HepG2 (cell line): Measurements from ENCODE around the gene ST6GALNAC2. TPM values are rescaled to one million over a fixed set of nuclear protein-coding genes. Genes with fewer than 3 reads are reported as not detected.
"Not testable (repeated sequence)": the region's sequence is repeated elsewhere in the genome, so short reads cannot be mapped to it uniquely, and the experiment has no call there.

Experiments
- ATAC-seq: fragments of 200-7000 bp; cut with Tn5 transposase; 3 replicates; pipeline ENCODE4 v1.9.1; 2020; ENCODE audit warnings: mild to moderate bottlenecking, moderate library complexity
- BruUV-seq: library from RNA; stranded (reverse); fragments of 400-500 nt; replicated peaks from 2 replicates; lab custom pipeline; 2021; lab: Mats Ljungman, UMichigan
- CTCF ChIA-PET: fragments of 300-600 bp; formaldehyde crosslinking; extraction: SDS; loops from one replicate; lab custom pipeline; 2021; ENCODE audit warnings: low total read pairs, inconsistent platforms, low intra/inter-chr PET ratio; lab: Yijun Ruan, JAX
- POLR2A ChIA-PET: fragments of 350-600 bp; sonication (Branson Sonifier 250); formaldehyde crosslinking; loops from one replicate; lab custom pipeline; 2020; ENCODE audit warnings: antibody characterized with exemption, inconsistent platforms; lab: Yijun Ruan, JAX
- DNase-seq: peaks from one replicate; pipeline ENCODE4 v3.0.0-alpha.2; 2015; ENCODE audit warnings: low spot score
- FAIRE-seq: peaks from 3 replicates; lab custom pipeline; 2011; peaks lifted over from hg19 to GRCh38; lab: Jason Lieb, UNC
- H2AFZ ChIP-seq: one replicate; pipeline ENCODE4 v1.6.1; 2011; ENCODE audit warnings: low read length, inconsistent platforms
- H3K27ac ChIP-seq: fragments of 300-600 bp; 3 replicates; pipeline ENCODE4 v1.8.0; 2011; ENCODE audit warnings: mixed run types, mild to moderate bottlenecking, mixed read lengths, low read length, inconsistent platforms; ENCODE audit not compliant: insufficient read depth; ENCODE audit errors: extremely low read length
- H3K27me3 ChIP-seq, 2 experiments: fragments of 200-600 bp in 1 of 2; 2 replicates in 1 of 2; 3 replicates in 1 of 2; pipeline versions ENCODE4 v1.6.0 to v1.8.0; 2011; ENCODE audit warnings: low read length in 2 of 2, mild to moderate bottlenecking in 2 of 2, moderate library complexity in 2 of 2, inconsistent platforms in 1 of 2; ENCODE audit not compliant: insufficient read depth in 2 of 2, control insufficient read depth in 1 of 2
- H3K36me3 ChIP-seq, 2 experiments: fragments of 200-600 bp in 1 of 2; replicated peaks in 1 of 2; 2 replicates in 1 of 2; 3 replicates in 1 of 2; pipeline versions ENCODE4 v1.5.1 to v1.8.0; 2011; ENCODE audit warnings: low read length in 2 of 2, inconsistent platforms in 1 of 2; ENCODE audit not compliant: insufficient read depth in 2 of 2, control insufficient read depth in 1 of 2
- H3K4me1 ChIP-seq: 2 replicates; pipeline ENCODE4 v1.5.1; 2012; ENCODE audit warnings: low read length, inconsistent platforms; ENCODE audit not compliant: insufficient read depth
- H3K4me2 ChIP-seq: 2 replicates; pipeline ENCODE4 v1.6.0; 2011; ENCODE audit warnings: low read depth, low read length, inconsistent platforms
- H3K4me3 ChIP-seq, 3 experiments: fragments of 200-600 bp in 1 of 3; sonication (generic), shearing (Covaris generic) in 1 of 3; replicated peaks in 1 of 3; 2 replicates each; pipeline ENCODE4 v1.5.1; 2011 to 2016; ENCODE audit warnings: low read length in 3 of 3, inconsistent platforms in 2 of 3, low read depth in 2 of 3, mild to moderate bottlenecking in 2 of 3, control low read depth in 1 of 3, mixed read lengths in 1 of 3; ENCODE audit not compliant: insufficient read depth in 1 of 3
- H3K79me2 ChIP-seq: one replicate; pipeline ENCODE4 v1.6.1; 2011; ENCODE audit warnings: low read length, inconsistent platforms; ENCODE audit not compliant: insufficient read depth
- H3K9ac ChIP-seq: 2 replicates; pipeline ENCODE4 v1.6.0; 2011; ENCODE audit warnings: mild to moderate bottlenecking, low read depth, low read length, inconsistent platforms; ENCODE audit not compliant: insufficient read depth
- H3K9me3 ChIP-seq: 2 replicates; pipeline ENCODE4 v1.5.1; 2012; ENCODE audit warnings: mild to moderate bottlenecking, low read length
- H4K20me1 ChIP-seq: 2 replicates; pipeline ENCODE4 v1.6.0; 2011; ENCODE audit warnings: inconsistent platforms, mild to moderate bottlenecking, low read length, moderate library complexity; ENCODE audit not compliant: insufficient read depth
- GATAD2A ChIP-seq: IDR thresholded peaks from 2 replicates; pipeline ENCODE4 v1.6.1; 2016
- HNRNPK ChIP-seq: fragments of 200-400 bp; formaldehyde crosslinking; IDR thresholded peaks from 2 replicates; pipeline ENCODE4 v1.6.1; 2018; ENCODE audit warnings: low read length, low read depth, moderate library complexity, mild to moderate bottlenecking; ENCODE audit not compliant: poor library complexity, severe bottlenecking
- JUN ChIP-seq: sonication (generic); formaldehyde crosslinking; IDR thresholded peaks from 2 replicates; pipeline ENCODE4 v1.4.0; 2020; ENCODE audit warnings: mild to moderate bottlenecking, missing genetic modification reagents
- RFXANK ChIP-seq: IDR thresholded peaks from 2 replicates; pipeline ENCODE4 v1.6.1; 2016
- SALL1 ChIP-seq: sonication (generic); formaldehyde crosslinking; IDR thresholded peaks from 2 replicates; pipeline ENCODE4 v1.8.0; 2022; ENCODE audit warnings: mild to moderate bottlenecking, missing genetic modification reagents
- SSRP1 ChIP-seq: IDR thresholded peaks from 2 replicates; pipeline ENCODE4 v1.6.1; 2016; ENCODE audit warnings: control low read depth
- TP53 ChIP-seq: sonication (generic); formaldehyde crosslinking; conservative IDR thresholded peaks from 2 replicates; pipeline ENCODE4 v1.4.0; 2020; ENCODE audit warnings: missing genetic modification reagents
- WGBS: methylation state at CpG from one replicate; pipeline ENCODE4 v1.1.6; 2017; ENCODE audit warnings: low lambda C conversion rate; 5-methylcytosine and 5-hydroxymethylcytosine counted together
- in situ Hi-C: cut with HindIII; loops from 2 replicates; pipeline ENCODE4 v1.10.0; 2017; ENCODE audit warnings: low pct_unique_long_range_greater_than_20kb; ENCODE audit not compliant: extremely low pct_ligation_motif_present
- intact Hi-C: fragments of 100-400 bp; cut with micrococcal nuclease; formaldehyde crosslinking; loops from one replicate; pipeline ENCODE4 v1.10.0; 2022; ENCODE audit not compliant: unreplicated experiment
- polyA plus RNA-seq, 8 experiments: library from polyadenylated mRNA; depleted of rRNA in 3 of 8; stranded (reverse) in 7 of 8; unstranded in 1 of 8; fragments of >200 nt; fragmentation: Illumina TruSeq in 4 of 8; extraction: Trizol in 4 of 8; gene quantifications; 2 replicates each; pipeline versions ENCODE4 v1.2.1 to v1.2.3, GENCODE V29; 2011 to 2016; ENCODE audit warnings: low read depth in 4 of 8, missing spikeins in 1 of 8, mixed read lengths in 1 of 8; ENCODE audit not compliant: insufficient read depth in 1 of 8
- total RNA-seq, 5 experiments: library from RNA; depleted of rRNA; stranded (reverse); fragments of >200 nt; fragmentation: Illumina TruSeq; extraction: Trizol; gene quantifications; 2 replicates each; pipeline ENCODE4 v1.2.3, GENCODE V29; 2016; ENCODE audit warnings: low read depth in 1 of 5
- TF ChIP-seq, protein P1 (sequence below), 2 experiments: sonication (generic) in 1 of 2; formaldehyde crosslinking in 1 of 2; IDR thresholded peaks; 2 replicates each; pipeline versions ENCODE4 v1.5.1 to v1.6.1; 2011 to 2020; ENCODE audit warnings: borderline replicate concordance in 1 of 2, low read depth in 1 of 2, low read length in 1 of 2, mild to moderate bottlenecking in 1 of 2, missing genetic modification reagents in 1 of 2, moderate library complexity in 1 of 2
- TF ChIP-seq, protein P2 (sequence below): sonication (generic); formaldehyde crosslinking; IDR thresholded peaks from 2 replicates; pipeline ENCODE4 v1.5.0; 2020; ENCODE audit warnings: mild to moderate bottlenecking, missing genetic modification reagents, moderate library complexity
- TF ChIP-seq, protein P3 (sequence below): IDR thresholded peaks from 2 replicates; pipeline ENCODE4 v1.6.1; 2016; ENCODE audit warnings: missing compliant biosample characterization, missing genetic modification reagents, borderline replicate concordance
- TF ChIP-seq, protein P4 (sequence below), 2 experiments: IDR thresholded peaks; 2 replicates each; pipeline ENCODE4 v1.6.1; 2011 to 2012; ENCODE audit warnings: low read length in 2 of 2, borderline replicate concordance in 1 of 2, low read depth in 1 of 2, mild to moderate bottlenecking in 1 of 2, moderate library complexity in 1 of 2

Gene ST6GALNAC2
- total and polyA plus RNA-seq, 2 of the 13 experiments (the other 11 are each of a cell fraction or from before 2014, with no cell fraction given), result 0.12 to 0.49 TPM

DNA sequence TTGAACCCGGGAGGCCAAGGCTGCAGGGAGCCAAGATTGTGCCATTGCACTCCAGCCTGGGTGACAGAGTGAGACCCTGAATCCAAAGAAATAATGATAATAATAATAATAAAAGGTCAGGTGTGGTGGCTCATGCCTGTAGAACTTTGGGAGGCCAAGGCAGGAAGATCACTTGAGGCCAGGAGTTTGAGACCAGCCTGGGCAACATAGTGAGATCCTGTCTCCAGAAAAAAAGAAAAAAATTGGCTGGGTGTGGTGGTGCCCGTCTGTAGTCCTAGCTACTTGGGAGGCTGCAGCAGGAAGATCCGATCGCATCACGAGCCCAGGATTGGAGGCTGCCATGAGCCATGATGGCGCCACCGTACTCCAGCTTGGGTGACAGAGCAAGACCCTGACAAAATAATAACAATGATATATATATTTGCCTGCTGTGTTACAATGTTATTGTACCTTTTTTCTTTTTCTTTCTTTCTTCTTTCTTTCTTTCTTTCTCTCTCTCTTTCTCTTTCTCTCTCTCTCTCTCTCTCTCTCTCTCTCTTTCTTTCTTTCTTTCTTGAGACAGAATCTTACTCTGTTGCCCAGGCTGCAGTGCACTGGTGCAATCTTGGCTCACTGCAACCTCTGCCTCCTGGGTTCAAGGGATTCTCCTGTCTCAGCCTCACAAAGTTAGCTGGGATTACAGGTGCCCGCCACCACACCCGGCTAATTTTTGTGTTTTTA, 51.9 kb downstream of the ST6GALNAC2 start (continued):
- TF ChIP-seq, protein P1, sequence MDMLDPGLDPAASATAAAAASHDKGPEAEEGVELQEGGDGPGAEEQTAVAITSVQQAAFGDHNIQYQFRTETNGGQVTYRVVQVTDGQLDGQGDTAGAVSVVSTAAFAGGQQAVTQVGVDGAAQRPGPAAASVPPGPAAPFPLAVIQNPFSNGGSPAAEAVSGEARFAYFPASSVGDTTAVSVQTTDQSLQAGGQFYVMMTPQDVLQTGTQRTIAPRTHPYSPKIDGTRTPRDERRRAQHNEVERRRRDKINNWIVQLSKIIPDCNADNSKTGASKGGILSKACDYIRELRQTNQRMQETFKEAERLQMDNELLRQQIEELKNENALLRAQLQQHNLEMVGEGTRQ (IDR thresholded peaks at IDR 0.05; ENCODE audit: low read depth, low read length), result not testable (repeated sequence)
- TF ChIP-seq, protein P1 (CRISPR knock-in tag; IDR thresholded peaks at IDR 0.05; ENCODE audit: borderline replicate concordance), result 0 out of 2 replicates have a peak, but pooled peaks have one; percentile 6
- TF ChIP-seq, all 625 proteins: peak for 8; not testable (repeated sequence) for 617

DNA sequence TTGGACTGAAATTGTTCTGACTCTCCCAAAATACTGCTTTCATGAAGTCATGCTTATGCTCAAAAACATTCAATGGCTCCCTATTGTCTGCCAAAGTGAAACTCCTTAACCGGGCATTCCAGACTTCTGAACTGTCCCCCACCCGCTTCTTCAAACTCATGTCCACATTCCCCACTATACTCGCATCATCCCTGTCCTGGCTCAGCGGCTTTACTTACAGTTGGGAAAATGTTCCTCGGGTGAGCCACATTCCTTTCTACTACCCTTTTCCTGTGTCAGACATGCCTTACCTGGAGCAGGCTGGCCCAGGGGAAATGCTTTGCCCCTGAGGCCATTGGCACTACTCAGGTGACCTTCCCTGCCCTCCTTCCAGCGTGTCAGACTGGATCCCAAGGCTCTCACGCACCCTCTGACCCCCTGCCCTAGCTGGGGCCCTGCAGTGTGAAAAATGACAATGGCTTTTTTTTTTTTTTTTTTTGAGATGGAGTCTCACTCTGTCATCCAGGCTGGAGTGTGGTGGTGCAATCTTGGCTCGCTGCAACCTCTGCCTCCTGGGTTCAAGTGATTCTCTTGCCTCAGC, 53.5 kb downstream of the ST6GALNAC2 start:
- Histone ChIP-seq H3K36me3 (no peaks in the 10 kb centered on the region), H3K27me3 (no peaks in the 10 kb centered on the region), H2AFZ (no peak overlapping the region), H3K4me2 (peak overlapping the region; percentile 78), H3K79me2 (no peaks in the 10 kb centered on the region), H3K9me3 (no peaks in the 10 kb centered on the region), H3K4me1 (peaks cover 86% of the 10 kb centered on the region), H3K27ac (peak overlapping the region; percentile 22), H3K9ac (no peak overlapping the region), H4K20me1 (no peaks in the 10 kb centered on the region), H3K4me3 (peak overlapping the region in 1 of 3 experiments; percentile 17; a peak in 1 of 6 replicates)
- intact Hi-C loops (no loop called here), in situ Hi-C loops (no loop called here)
- peak; percentile 61 for DNase-seq
- WGBS, result 37% methylated on average over 8 of the region's 8 CpGs
- POLR2A ChIA-PET, result interaction anchor here (0.8 to 5.0 kb wide), 19 partner anchors 8 to 157 kb away, joined by 3 to 44 read pairs (median 7); no protein-coding TSS in a partner anchor
- no peak for FAIRE-seq
- BruUV-seq, result no TSS peak
- CTCF ChIA-PET, result interaction anchor here (0.6 to 2.0 kb wide), 2 partner anchors 9 to 15 kb away, joined by 3 to 8 read pairs; no protein-coding TSS in a partner anchor
- ATAC-seq, result no peak
- TF ChIP-seq SSRP1 (peak; percentile 18; the same call in 1 of the 2 replicates), TP53 (CRISPR knock-in tag) (no peak), GATAD2A (CRISPR knock-in tag) (no peak), SALL1 (CRISPR knock-in tag) (no peak), JUN (CRISPR knock-in tag) (no peak), RFXANK (CRISPR knock-in tag) (no peak), HNRNPK (no peak)
- TF ChIP-seq, protein P2, sequence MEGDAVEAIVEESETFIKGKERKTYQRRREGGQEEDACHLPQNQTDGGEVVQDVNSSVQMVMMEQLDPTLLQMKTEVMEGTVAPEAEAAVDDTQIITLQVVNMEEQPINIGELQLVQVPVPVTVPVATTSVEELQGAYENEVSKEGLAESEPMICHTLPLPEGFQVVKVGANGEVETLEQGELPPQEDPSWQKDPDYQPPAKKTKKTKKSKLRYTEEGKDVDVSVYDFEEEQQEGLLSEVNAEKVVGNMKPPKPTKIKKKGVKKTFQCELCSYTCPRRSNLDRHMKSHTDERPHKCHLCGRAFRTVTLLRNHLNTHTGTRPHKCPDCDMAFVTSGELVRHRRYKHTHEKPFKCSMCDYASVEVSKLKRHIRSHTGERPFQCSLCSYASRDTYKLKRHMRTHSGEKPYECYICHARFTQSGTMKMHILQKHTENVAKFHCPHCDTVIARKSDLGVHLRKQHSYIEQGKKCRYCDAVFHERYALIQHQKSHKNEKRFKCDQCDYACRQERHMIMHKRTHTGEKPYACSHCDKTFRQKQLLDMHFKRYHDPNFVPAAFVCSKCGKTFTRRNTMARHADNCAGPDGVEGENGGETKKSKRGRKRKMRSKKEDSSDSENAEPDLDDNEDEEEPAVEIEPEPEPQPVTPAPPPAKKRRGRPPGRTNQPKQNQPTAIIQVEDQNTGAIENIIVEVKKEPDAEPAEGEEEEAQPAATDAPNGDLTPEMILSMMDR (CRISPR knock-in tag), result no peak
- TF ChIP-seq, protein P3, sequence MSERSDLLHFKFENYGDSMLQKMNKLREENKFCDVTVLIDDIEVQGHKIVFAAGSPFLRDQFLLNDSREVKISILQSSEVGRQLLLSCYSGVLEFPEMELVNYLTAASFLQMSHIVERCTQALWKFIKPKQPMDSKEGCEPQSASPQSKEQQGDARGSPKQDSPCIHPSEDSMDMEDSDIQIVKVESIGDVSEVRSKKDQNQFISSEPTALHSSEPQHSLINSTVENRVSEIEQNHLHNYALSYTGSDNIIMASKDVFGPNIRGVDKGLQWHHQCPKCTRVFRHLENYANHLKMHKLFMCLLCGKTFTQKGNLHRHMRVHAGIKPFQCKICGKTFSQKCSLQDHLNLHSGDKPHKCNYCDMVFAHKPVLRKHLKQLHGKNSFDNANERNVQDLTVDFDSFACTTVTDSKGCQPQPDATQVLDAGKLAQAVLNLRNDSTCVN, result no peak
- TF ChIP-seq, protein P4, sequence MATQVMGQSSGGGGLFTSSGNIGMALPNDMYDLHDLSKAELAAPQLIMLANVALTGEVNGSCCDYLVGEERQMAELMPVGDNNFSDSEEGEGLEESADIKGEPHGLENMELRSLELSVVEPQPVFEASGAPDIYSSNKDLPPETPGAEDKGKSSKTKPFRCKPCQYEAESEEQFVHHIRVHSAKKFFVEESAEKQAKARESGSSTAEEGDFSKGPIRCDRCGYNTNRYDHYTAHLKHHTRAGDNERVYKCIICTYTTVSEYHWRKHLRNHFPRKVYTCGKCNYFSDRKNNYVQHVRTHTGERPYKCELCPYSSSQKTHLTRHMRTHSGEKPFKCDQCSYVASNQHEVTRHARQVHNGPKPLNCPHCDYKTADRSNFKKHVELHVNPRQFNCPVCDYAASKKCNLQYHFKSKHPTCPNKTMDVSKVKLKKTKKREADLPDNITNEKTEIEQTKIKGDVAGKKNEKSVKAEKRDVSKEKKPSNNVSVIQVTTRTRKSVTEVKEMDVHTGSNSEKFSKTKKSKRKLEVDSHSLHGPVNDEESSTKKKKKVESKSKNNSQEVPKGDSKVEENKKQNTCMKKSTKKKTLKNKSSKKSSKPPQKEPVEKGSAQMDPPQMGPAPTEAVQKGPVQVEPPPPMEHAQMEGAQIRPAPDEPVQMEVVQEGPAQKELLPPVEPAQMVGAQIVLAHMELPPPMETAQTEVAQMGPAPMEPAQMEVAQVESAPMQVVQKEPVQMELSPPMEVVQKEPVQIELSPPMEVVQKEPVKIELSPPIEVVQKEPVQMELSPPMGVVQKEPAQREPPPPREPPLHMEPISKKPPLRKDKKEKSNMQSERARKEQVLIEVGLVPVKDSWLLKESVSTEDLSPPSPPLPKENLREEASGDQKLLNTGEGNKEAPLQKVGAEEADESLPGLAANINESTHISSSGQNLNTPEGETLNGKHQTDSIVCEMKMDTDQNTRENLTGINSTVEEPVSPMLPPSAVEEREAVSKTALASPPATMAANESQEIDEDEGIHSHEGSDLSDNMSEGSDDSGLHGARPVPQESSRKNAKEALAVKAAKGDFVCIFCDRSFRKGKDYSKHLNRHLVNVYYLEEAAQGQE (IDR thresholded peaks at IDR 0.05; ENCODE audit: borderline replicate concordance in 1 of 2, low read depth in 1 of 2, low read length in 2 of 2), result no peak
